Endothelial cell of umbilical vein (primary cell): Measurements from ENCODE around the gene WAPL. TPM values are rescaled to one million over a fixed set of nuclear protein-coding genes. Genes with fewer than 3 reads are reported as not detected.

Experiments used
- BruUV-seq: library from RNA; stranded (reverse); fragments of 400-500 nt; replicated peaks from 2 replicates; lab custom pipeline; 2021; lab: Mats Ljungman, UMichigan
- CTCF ChIA-PET: fragments of 300-600, 350-600 bp; sonication (Branson Sonifier 250); formaldehyde crosslinking; loops from one replicate; lab custom pipeline; 2021; ENCODE audit warnings: antibody characterized with exemption, inconsistent platforms; lab: Charles Lee
- POLR2A ChIA-PET: fragments of 300-600, 350-600 bp; sonication (Branson Sonifier 250); formaldehyde crosslinking; loops from one replicate; lab custom pipeline; 2021; ENCODE audit warnings: antibody characterized with exemption, inconsistent platforms; lab: Charles Lee
- DNase-seq: peaks from one replicate; pipeline ENCODE4 v3.0.0-alpha.2; 2011; ENCODE audit warnings: low read depth, low spot score
- FAIRE-seq: peaks from 2 replicates; lab custom pipeline; 2011; peaks lifted over from hg19 to GRCh38; lab: Jason Lieb, UNC
- H2AFZ ChIP-seq: 2 replicates; pipeline ENCODE4 v1.6.0; 2012; ENCODE audit warnings: low read depth, low read length, control low read depth, inconsistent platforms
- H3K27ac ChIP-seq: 2 replicates; pipeline ENCODE4 v1.5.1; 2011; ENCODE audit warnings: low read depth, mild to moderate bottlenecking, control low read depth, low read length, moderate library complexity; ENCODE audit not compliant: insufficient read depth
- H3K27me3 ChIP-seq, 2 experiments: 2 replicates each; pipeline versions ENCODE4 v1.6.0 to v1.6.1; 2011; ENCODE audit warnings: low read length in 2 of 2, mixed read lengths in 1 of 2; ENCODE audit not compliant: control insufficient read depth in 2 of 2, insufficient read depth in 2 of 2
- H3K36me3 ChIP-seq, 2 experiments: 2 replicates in 1 of 2; 3 replicates in 1 of 2; pipeline ENCODE4 v1.5.1; 2011; ENCODE audit warnings: low read length in 2 of 2, mild to moderate bottlenecking in 1 of 2, moderate library complexity in 1 of 2; ENCODE audit not compliant: control insufficient read depth in 2 of 2, insufficient read depth in 2 of 2; ENCODE audit errors: extremely low read depth in 1 of 2
- H3K4me1 ChIP-seq: 3 replicates; pipeline ENCODE4 v1.5.1; 2011; ENCODE audit warnings: mild to moderate bottlenecking, low read length; ENCODE audit not compliant: control insufficient read depth, insufficient read depth; ENCODE audit errors: extremely low read depth
- H3K4me2 ChIP-seq: 2 replicates; pipeline ENCODE4 v1.6.1; 2011; ENCODE audit warnings: low read length, control low read depth, mixed read lengths; ENCODE audit not compliant: insufficient read depth
- H3K4me3 ChIP-seq, 3 experiments: fragments of 200-600 bp in 1 of 3; sonication (generic), shearing (Covaris generic) in 1 of 3; replicated peaks in 1 of 3; 2 replicates each; pipeline ENCODE4 v1.5.1; 2011 to 2016; ENCODE audit warnings: control low read depth in 3 of 3, low read length in 3 of 3, mild to moderate bottlenecking in 2 of 3, inconsistent platforms in 1 of 3, low read depth in 1 of 3, moderate library complexity in 1 of 3; ENCODE audit not compliant: insufficient read depth in 1 of 3
- H3K79me2 ChIP-seq: 2 replicates; pipeline ENCODE4 v1.6.0; 2012; ENCODE audit warnings: low read length, inconsistent platforms; ENCODE audit not compliant: control insufficient read depth, insufficient read depth
- H3K9ac ChIP-seq: replicated peaks from 2 replicates; pipeline ENCODE3; 2011; ENCODE audit warnings: low read length, control low read depth; ENCODE audit not compliant: insufficient read depth; ENCODE audit errors: extremely low read depth
- H3K9me1 ChIP-seq: replicated peaks from 3 replicates; pipeline ENCODE4 v1.6.0; 2011; ENCODE audit warnings: mild to moderate bottlenecking, low read length; ENCODE audit not compliant: control insufficient read depth, insufficient read depth; ENCODE audit errors: extremely low read depth
- H3K9me3 ChIP-seq: replicated peaks from 2 replicates; pipeline ENCODE4 v1.5.1; 2012; ENCODE audit warnings: low read length, inconsistent platforms; ENCODE audit not compliant: control insufficient read depth, insufficient read depth
- H4K20me1 ChIP-seq: replicated peaks from 2 replicates; pipeline ENCODE3; 2011; ENCODE audit warnings: mild to moderate bottlenecking, low read length; ENCODE audit not compliant: control insufficient read depth, insufficient read depth; ENCODE audit errors: extremely low read depth
- CTCF ChIP-seq, 2 donors: IDR thresholded peaks; 1 replicate in 1 of 2; 2 replicates in 1 of 2; pipeline ENCODE4 v1.5.1; 2011; ENCODE audit warnings: low read length in 2 of 2, mild to moderate bottlenecking in 2 of 2, moderate library complexity in 2 of 2, control low read depth in 1 of 2, inconsistent platforms in 1 of 2, low read depth in 1 of 2; ENCODE audit not compliant: insufficient read depth in 1 of 2; ENCODE audit errors: extremely low read depth in 1 of 2
- EZH2 ChIP-seq: IDR thresholded peaks from 2 replicates; pipeline ENCODE4 v1.6.1; 2012; ENCODE audit warnings: borderline replicate concordance, low read depth, mild to moderate bottlenecking, moderate library complexity, low read length, inconsistent platforms; ENCODE audit not compliant: severe bottlenecking
- FOS ChIP-seq: IDR thresholded peaks from 2 replicates; pipeline ENCODE4 v1.6.1; 2011; ENCODE audit warnings: mild to moderate bottlenecking, low read length, moderate library complexity, borderline replicate concordance; ENCODE audit not compliant: insufficient read depth
- GATA2 ChIP-seq: IDR thresholded peaks from 2 replicates; pipeline ENCODE4 v1.7.0; 2011; ENCODE audit warnings: low read depth, mild to moderate bottlenecking, moderate library complexity, mixed read lengths, low read length; ENCODE audit not compliant: insufficient read length, insufficient read depth
- JUN ChIP-seq: IDR thresholded peaks from 2 replicates; pipeline ENCODE4 v1.6.1; 2011; ENCODE audit warnings: borderline replicate concordance, low read depth; ENCODE audit not compliant: insufficient read length, insufficient read depth
- MAX ChIP-seq: IDR thresholded peaks from 2 replicates; pipeline ENCODE4 v1.6.1; 2011; ENCODE audit not compliant: insufficient read depth, insufficient read length
- MYC ChIP-seq: IDR thresholded peaks from one replicate; pipeline ENCODE4 v1.6.1; 2011; ENCODE audit warnings: mild to moderate bottlenecking, low read depth, low read length
- POLR2A ChIP-seq: IDR thresholded peaks from 2 replicates; pipeline ENCODE4 v1.6.1; 2012; ENCODE audit warnings: low read depth, mild to moderate bottlenecking, control low read depth, low read length
- POLR2AphosphoS5 ChIP-seq: IDR thresholded peaks from 2 replicates; pipeline ENCODE4 v1.6.1; 2012; ENCODE audit warnings: low read depth, mild to moderate bottlenecking, control low read depth, low read length, moderate library complexity; ENCODE audit not compliant: insufficient read depth
- dilution Hi-C: fragments of 300-500 bp; cut with MboI; formaldehyde crosslinking; loops from one replicate; pipeline ENCODE4 v1.15.0; 2019; ENCODE audit warnings: low sequenced_read_pairs; ENCODE audit not compliant: extremely low pct_ligation_motif_present
- intact Hi-C: fragments of 100-400 bp; cut with micrococcal nuclease; formaldehyde crosslinking; loops from one replicate; pipeline ENCODE4 v1.10.0; 2022
- polyA plus RNA-seq, 4 experiments: library from polyadenylated mRNA; depleted of rRNA in 3 of 4; stranded (reverse) in 3 of 4; unstranded in 1 of 4; fragments of >200 nt; gene quantifications; 2 replicates each; pipeline versions ENCODE4 v1.2.1 to v1.2.3, GENCODE V29; 2011 to 2012; ENCODE audit warnings: missing spikeins in 1 of 4
- total RNA-seq: library from RNA; stranded (reverse); gene quantifications from 2 replicates; pipeline ENCODE4 v1.2.3, GENCODE V29; 2021

The WAPL gene
- total and polyA plus RNA-seq, 2 donors (not counting 3 experiments of a cell fraction or from before 2014, with no cell fraction given): 9.2 to 35.1 TPM

GRCh38 chr10:86556933-86557649 lies 35.5 kb upstream of the WAPL start:
- Histone ChIP-seq H3K79me2 (no peaks in the 10 kb centered on the region), H4K20me1 (no peaks in the 10 kb centered on the region), H3K36me3 (no peaks in the 10 kb centered on the region), H3K4me2 (no peak overlapping the region), H2AFZ (no peak overlapping the region), H3K27me3 (peaks cover 2 to 5% of the 10 kb centered on the region in 2 experiments), H3K9me3 (no peaks in the 10 kb centered on the region), H3K4me3 (no peak overlapping the region), H3K9ac (no peak overlapping the region), H3K9me1 (no peaks in the 10 kb centered on the region), H3K4me1 (no peaks in the 10 kb centered on the region), H3K27ac (no peak overlapping the region)
- dilution Hi-C loops (no loop called here), intact Hi-C loops (no loop called here)
- CTCF ChIA-PET: interaction anchor here (2.2 kb wide), 1 partner anchor 29 kb away, joined by 5 read pairs; no protein-coding TSS in a partner anchor
- no TSS peak for BruUV-seq
- POLR2A ChIA-PET: no interaction called here
- FAIRE-seq (no peak), DNase-seq (no peak)
- TF ChIP-seq FOS (no peak), POLR2AphosphoS5 (no peak), JUN (no peak), MYC (no peak), MAX (no peak), GATA2 (no peak), POLR2A (no peak), CTCF (IDR thresholded peaks at IDR 0.05; ENCODE audit: extremely low read depth in 1 of 2, insufficient read depth in 1 of 2, low read depth in 1 of 2, low read length in 2 of 2) (no peak), EZH2 (no peak)
